ENCODE results near the gene ATOX1. TPM values are rescaled to one million over a fixed set of nuclear protein-coding genes. Genes with fewer than 3 reads are reported as not detected.

The ATOX1 gene
- total RNA-seq, 1 donor from 2014 or later, result 91.6 TPM

DNA sequence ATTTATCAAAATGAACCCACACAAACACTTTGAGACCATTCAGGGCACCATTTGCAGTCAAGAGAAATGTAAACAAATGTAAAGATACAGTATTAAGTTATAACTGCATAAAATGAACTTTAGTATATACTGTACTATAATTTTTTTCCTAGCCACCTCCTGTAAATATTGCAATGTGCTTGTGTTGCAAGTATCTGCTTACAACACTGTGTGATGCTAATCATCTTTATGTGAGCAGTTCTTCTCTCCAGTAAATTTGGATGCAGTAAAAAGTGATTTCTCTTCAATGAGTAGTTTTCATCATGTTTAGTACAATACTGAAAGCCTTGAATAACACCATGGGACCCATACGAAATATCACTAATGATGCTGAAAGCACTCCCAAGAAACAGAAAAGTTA, 22.8 kb upstream of the ATOX1 start:
- Histone ChIP-seq H3K27me3 (ENCODE audit: control insufficient read depth, insufficient read depth, low read length) (no peaks in the 10 kb centered on the region), H3K36me3 (ENCODE audit: control insufficient read depth, insufficient read depth, low read length) (no peaks in the 10 kb centered on the region), H3K4me3 (ENCODE audit: low read depth, low read length) (no peak overlapping the region)
- no peak for DNase-seq (ENCODE audit: low read depth)
- TF ChIP-seq CTCF (IDR thresholded peaks at IDR 0.05; ENCODE audit: insufficient read depth, low read length, poor library complexity, severe bottlenecking), result no peak

DNA sequence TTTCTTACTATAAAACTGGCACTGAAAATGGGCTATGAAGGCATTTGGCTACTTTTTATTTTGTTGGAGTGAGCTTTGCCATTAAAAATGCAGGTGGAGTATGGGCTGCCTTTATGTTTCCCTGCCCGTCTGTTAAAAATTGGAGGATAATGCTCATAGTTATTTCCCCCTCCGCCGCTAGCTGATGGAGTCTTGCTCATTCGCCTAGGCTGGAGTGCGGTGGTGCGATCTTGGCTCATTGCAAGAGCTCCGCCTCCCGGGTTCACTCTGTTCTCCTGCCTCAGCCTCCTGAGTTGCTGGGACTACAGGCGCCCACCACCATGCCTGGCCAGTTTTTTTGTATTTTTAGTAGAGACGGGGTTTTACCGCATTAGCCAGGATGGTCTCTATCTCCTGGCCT, 21.9 kb upstream of the ATOX1 start:
- Histone ChIP-seq H3K36me3 (ENCODE audit: control insufficient read depth, insufficient read depth, low read length) (no peaks in the 10 kb centered on the region), H3K27me3 (ENCODE audit: control insufficient read depth, insufficient read depth, low read length) (no peaks in the 10 kb centered on the region), H3K4me3 (ENCODE audit: low read depth, low read length) (no peak overlapping the region)
- DNase-seq (ENCODE audit: low read depth), result no peak
- no peak for TF ChIP-seq CTCF (IDR thresholded peaks at IDR 0.05; ENCODE audit: insufficient read depth, low read length, poor library complexity, severe bottlenecking)

DNA sequence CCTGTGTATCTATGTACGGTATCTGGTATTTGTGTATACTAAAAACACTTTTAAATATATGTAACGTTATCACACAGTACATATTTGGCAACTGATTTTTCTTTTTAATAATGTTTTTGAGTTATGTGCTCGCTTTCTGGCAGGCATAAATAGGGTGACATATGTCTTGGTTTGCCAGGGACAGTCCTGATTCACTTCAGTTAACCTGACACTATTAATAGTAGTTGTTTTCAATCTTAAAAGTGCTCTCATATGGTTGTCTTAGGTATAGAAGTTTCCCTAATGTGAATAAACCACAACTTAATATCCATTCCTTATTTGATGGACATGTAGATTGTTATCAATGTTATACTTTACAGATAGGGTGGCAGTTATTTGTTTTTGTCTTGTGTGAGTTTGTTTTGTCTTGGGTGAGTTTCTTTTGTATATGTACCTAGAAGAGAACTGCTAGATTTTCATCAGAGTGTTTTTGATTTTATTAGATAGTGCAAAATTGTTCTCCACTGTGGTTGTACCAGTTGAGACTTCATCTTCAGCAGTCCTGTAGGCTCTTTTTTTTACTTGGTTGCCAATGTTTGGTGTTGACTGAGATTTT, 21.2 kb upstream of the ATOX1 start:
- H3K36me3 ChIP-seq (ENCODE audit: control insufficient read depth, insufficient read depth, low read length), result no peaks in the 10 kb centered on the region
- no peak for TF ChIP-seq CTCF (IDR thresholded peaks at IDR 0.05; ENCODE audit: insufficient read depth, low read length, poor library complexity, severe bottlenecking)

DNA sequence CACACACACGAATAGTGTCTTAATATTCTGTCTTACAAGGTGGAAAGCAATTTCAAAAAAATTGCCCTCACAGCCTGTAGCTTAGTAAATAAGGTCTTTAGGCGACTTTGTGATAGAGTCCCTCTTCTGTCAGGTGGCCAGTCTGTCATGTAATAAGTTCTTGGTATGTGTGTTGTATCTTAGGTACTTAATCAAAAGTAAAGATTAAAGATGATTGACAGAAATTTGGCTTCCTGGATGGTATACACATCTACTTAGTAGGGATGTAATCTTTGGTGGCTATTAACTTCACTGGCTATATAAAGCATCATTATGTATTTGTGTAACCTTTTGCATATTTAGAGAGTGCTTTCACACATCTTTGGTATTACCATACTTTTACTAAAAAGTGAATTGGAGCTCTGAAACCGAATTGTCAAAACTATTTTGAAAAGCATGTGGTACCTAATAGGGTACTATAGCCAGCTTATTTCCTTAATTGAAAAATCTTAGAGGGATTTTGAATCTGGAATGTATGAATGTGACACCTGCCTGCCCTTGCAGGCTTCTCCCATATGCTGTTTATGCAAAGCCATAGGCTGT, 16.7 kb upstream of the ATOX1 start:
- H3K27me3 ChIP-seq (ENCODE audit: control insufficient read depth, insufficient read depth, low read length), result no peaks in the 10 kb centered on the region
- no peak for TF ChIP-seq CTCF (IDR thresholded peaks at IDR 0.05; ENCODE audit: insufficient read depth, low read length, poor library complexity, severe bottlenecking)
- H3K36me3 ChIP-seq (ENCODE audit: control insufficient read depth, insufficient read depth, low read length), result no peaks in the 10 kb centered on the region
- H3K4me3 ChIP-seq (ENCODE audit: low read depth, low read length), result no peak overlapping the region
- DNase-seq (ENCODE audit: low read depth), result no peak

More for the DNA sequence above, 21.2 kb upstream of the ATOX1 start:
- no peaks in the 10 kb centered on the region for H3K27me3 ChIP-seq (ENCODE audit: control insufficient read depth, insufficient read depth, low read length)
- no peak overlapping the region for H3K4me3 ChIP-seq (ENCODE audit: low read depth, low read length)
- no peak for DNase-seq (ENCODE audit: low read depth)

- no peak for DNase-seq (ENCODE audit: low read depth)
- no peaks in the 10 kb centered on the region for H3K27me3 ChIP-seq (ENCODE audit: control insufficient read depth, insufficient read depth, low read length)
- H3K4me3 ChIP-seq (ENCODE audit: low read depth, low read length), result peak overlapping the region; percentile 90
- H3K36me3 ChIP-seq (ENCODE audit: control insufficient read depth, insufficient read depth, low read length), result no peaks in the 10 kb centered on the region
- no peak for TF ChIP-seq CTCF (IDR thresholded peaks at IDR 0.05; ENCODE audit: insufficient read depth, low read length, poor library complexity, severe bottlenecking)
Observed at GRCh38 chr5:151773951-151774350, 15.5 kb upstream of the ATOX1 start.
